Neuron (in vitro differentiated cells): ENCODE data around the gene ZNF324B.
A peak's percentile ranks its signal among the peaks of the same experiment; 100 is the strongest.
"Not testable (repeated sequence)": the region's sequence is repeated elsewhere in the genome, so short reads cannot be mapped to it uniquely, and the experiment has no call there.

Experiments
- H2AFZ ChIP-seq: one replicate; pipeline ENCODE4 v1.6.1; 2013; ENCODE audit warnings: low read depth, mild to moderate bottlenecking, inconsistent platforms, low read length, moderate library complexity
- H3K27me3 ChIP-seq: one replicate; pipeline ENCODE4 v1.6.1; 2013; ENCODE audit warnings: low read length; ENCODE audit not compliant: insufficient read depth
- H3K36me3 ChIP-seq: one replicate; pipeline ENCODE4 v1.6.1; 2013; ENCODE audit warnings: low read length; ENCODE audit not compliant: insufficient read depth
- H3K4me1 ChIP-seq: one replicate; pipeline ENCODE4 v1.6.1; 2013; ENCODE audit warnings: low read length; ENCODE audit not compliant: insufficient read depth
- H3K4me3 ChIP-seq: 2 replicates; pipeline ENCODE4 v1.5.1; 2013; ENCODE audit warnings: mild to moderate bottlenecking, low read length, moderate library complexity
- H3K9me3 ChIP-seq: one replicate; pipeline ENCODE4 v1.6.1; 2013; ENCODE audit warnings: low read length

Gene ZNF324B

DNA sequence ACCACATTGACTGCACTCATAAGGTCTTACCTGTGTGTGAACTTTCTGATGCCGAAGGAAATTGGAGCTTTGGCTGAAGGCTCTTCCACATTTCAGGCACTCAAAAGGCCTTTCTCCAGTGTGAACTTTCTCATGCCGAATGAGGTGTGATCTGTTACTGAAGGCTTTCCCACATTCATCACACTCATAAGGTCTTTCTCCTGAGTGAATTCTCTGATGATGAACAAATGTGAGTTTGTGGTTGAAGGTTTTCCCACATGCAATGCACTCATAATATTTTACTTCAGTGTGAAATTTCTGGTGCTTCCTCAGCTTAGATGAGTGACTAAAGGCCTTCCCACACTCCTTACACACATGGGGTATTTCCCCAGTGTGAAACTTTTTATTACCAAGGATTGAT, 17.2 kb upstream of the ZNF324B start:
- H3K27me3 ChIP-seq: no peaks in the 10 kb centered on the region
- H3K4me3 ChIP-seq: no peak overlapping the region
- no peak overlapping the region for H2AFZ ChIP-seq
- H3K9me3 ChIP-seq: peaks cover 76% of the 10 kb centered on the region
- H3K36me3 ChIP-seq: peaks cover 67% of the 10 kb centered on the region
- H3K4me1 ChIP-seq: peaks cover 5% of the 10 kb centered on the region

DNA sequence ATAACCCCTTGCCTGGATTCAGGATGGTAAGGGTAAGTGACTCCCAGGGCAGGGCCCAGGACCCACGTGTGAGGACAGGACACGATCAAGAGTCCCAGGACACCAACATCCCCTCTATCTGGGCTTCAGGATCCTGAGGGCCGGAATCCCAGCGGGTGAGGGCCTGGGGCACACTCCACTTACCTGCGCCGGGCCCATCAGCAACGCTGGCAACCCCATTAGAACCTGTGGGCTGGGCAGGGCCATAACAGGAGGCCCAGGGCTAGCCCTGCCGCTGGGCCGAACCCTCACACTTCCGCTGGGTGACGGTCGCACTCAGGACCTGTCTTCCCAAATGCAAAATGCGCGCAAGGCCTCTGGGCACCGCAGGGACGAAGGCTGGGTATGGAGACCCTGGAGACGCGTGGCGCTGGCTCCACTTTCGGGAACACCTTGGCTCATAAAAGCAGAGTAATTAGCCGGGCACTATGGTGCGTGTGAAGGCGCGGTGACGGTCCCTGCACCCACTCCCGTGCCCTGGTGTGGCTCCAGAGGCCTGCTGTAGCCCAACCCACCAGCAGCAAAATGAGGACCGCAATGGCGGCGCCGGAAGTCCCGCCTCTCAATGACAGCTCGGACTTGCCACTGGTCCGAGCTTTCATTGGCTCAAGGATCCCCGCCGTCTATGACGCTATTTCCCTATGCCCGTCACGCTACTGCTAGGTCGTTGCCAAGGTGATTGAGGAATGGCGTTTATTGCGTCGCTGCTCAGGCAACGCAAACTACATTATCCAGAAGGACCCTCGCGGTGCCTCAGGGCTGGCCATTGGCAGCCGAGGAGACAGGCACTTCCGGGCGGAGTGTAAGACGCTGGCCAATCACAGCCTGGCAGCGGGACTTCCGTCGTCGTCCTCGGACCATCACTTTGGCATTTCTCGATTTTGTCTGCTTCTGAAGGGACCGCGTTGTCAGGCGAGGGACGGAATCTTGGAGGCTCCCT, 11.6 kb upstream of the ZNF324B start, which contains the start of gene ZNF132:
TSS of gene ZNF132 (minus strand) at position 578 of the 979 bp plus-strand sequence. CDS start at position 246, 332 bp downstream.
- H3K27me3 ChIP-seq: no peaks in the 10 kb centered on the region
- peak within 1 kb of the TSS; percentile 27 for H2AFZ ChIP-seq
- H3K9me3 ChIP-seq: peaks cover 27% of the 10 kb centered on the region
- peaks cover 25% of the 10 kb centered on the region for H3K36me3 ChIP-seq
- peaks cover 10% of the 10 kb centered on the region for H3K4me1 ChIP-seq
- peak within 1 kb of the TSS; percentile 68 for H3K4me3 ChIP-seq

DNA sequence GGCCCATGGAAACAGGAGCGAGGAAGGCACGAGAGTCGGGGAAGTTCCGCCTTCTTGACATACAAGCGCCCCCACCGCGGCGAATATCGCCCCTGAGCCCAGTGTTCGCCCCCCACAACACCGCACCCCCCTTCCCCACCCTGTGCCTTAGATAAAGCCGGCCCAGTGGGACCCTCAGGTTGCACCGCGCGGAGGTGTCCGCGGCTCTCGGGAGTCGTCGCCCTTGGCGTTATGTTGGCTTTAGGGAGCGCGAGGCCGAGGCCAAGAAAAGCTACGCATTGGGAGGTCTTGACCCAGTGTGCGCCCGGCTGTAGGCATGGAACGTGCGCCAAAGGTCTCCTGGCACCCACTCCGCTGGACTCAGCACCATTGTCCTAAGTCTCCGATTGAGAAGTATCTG, 10.9 kb upstream of the ZNF324B start:
- H3K9me3 ChIP-seq: peaks cover 20% of the 10 kb centered on the region

DNA sequence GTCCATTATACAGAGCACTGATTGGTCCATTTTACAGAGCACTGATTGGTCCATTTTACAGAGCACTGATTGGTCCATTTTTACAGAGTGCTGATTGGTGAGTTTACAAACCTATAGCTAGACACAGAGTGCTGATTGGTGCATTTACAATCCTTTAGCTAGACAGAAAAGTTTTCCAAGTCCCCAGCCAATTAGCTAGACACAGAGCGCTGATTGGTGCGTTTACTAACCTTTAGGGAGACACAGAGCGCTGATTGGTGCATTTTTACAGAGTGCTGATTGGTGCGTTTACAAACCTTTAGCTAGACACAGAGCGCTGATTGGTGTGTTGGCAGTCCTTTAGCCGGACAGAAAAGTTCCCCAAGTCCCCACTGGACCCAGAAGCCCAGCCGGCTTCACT, 8.4 kb upstream of the ZNF324B start:
- H3K9me3 ChIP-seq, H3K27me3 ChIP-seq, H3K36me3 ChIP-seq, H2AFZ ChIP-seq, H3K4me3 ChIP-seq: not testable (repeated sequence)
- H3K4me1 ChIP-seq: peaks cover 10% of the 10 kb centered on the region

More for the DNA sequence above, 10.9 kb upstream of the ZNF324B start:
- Histone ChIP-seq H3K4me3 (peak overlapping the region; percentile 68), H3K36me3 (peaks cover 18% of the 10 kb centered on the region), H3K27me3 (no peaks in the 10 kb centered on the region), H2AFZ (peak overlapping the region; percentile 27), H3K4me1 (peaks cover 10% of the 10 kb centered on the region)

DNA sequence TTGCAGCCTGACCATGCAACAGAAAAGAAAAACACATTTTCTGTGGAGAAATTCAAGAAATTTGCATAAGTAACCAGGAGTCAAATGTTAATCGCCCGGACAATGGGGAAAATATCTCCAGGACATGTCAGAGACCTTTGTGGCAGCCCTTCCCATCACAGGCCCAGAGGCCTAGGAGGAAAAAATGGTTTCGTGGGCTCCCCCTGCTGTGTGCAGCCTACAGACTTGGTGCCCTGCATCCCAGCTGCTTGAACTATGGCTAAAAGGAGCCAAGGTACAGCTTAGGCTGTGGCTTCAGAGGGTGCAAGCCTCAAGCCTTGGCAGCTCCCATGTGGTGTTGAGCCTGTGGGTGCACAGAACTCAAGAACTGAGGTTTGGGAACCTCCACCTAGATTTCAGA, 2.6 kb upstream of the ZNF324B start:
- H3K27me3 ChIP-seq: not testable (repeated sequence)

DNA sequence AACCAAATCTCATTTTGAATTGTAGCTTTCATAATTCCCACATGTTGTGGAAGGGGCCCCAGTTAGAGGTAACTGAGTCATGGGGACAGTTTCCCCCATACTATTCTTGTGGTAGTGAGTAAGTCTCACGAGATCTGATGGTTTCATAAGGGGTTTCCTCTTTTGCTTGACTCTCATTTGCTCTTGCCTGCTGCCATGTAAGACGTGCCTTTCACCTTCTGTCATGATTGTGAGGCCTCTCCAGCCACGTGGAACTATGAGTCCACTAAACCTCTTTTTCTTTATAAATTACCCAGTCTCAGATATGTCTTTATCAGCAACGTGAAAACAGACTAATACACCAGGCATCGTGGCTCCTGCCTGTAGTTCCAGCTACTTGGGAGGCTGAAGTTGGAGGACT, 1.4 kb upstream of the ZNF324B start:
- H3K36me3 ChIP-seq, H2AFZ ChIP-seq, H3K27me3 ChIP-seq, H3K4me1 ChIP-seq, H3K4me3 ChIP-seq, H3K9me3 ChIP-seq: not testable (repeated sequence)

More for the DNA sequence above, 2.6 kb upstream of the ZNF324B start:
- H3K36me3 ChIP-seq, H2AFZ ChIP-seq, H3K9me3 ChIP-seq, H3K4me3 ChIP-seq, H3K4me1 ChIP-seq: not testable (repeated sequence)

DNA sequence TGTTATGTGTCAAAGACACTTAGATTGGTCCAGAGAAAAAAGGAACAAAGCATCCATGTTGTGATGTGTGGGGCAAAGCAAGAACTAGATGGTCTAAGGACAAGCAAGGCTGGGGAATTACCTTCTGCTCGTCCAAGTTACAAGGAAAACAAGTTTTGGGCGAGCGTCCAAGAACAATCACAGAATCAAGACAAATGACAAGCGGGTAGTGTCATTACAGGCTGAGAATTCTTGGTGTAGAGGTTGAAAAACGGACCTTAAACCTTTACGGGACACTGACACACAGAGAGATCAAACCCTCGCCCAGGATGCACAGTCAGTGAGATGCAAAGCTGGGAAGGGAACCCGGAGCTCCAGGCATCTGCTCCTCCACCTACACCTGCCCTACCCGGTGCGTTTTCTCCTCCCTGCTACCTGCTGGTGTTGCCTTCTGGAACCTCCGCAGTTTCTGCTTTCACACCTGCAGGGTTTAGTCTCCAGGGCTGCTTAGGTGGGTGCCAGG, 515 bp upstream of the ZNF324B start:
- Histone ChIP-seq H3K9me3 (peaks cover 8% of the 10 kb centered on the region), H3K4me1 (peaks cover 9% of the 10 kb centered on the region), H3K27me3 (peaks cover 4% of the 10 kb centered on the region), H2AFZ (peak overlapping the region; percentile 86), H3K36me3 (peaks cover 2% of the 10 kb centered on the region), H3K4me3 (peak overlapping the region; percentile 81)

DNA sequence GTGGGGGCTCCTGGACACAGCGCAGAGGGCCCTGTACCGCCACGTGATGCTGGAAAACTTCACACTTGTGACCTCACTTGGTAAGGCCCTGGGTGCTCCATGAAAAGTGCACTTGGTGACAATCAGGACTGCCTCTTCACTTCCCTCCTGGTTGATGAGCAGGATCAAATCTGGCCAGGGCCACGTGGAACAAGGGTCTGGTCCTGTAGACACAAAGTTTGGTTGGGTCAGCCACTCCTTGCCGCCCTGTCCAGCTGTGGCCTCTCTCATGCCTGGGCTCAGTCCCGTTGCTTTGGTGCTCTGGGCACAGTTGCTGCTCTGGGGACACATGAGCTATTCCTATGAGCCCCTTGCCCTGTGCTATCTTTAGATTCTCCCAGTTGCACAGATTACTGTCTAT, 2.3 kb downstream of the ZNF324B start:
- Histone ChIP-seq H3K36me3 (peaks cover 6% of the 10 kb centered on the region), H3K27me3 (no peaks in the 10 kb centered on the region), H3K4me3 (no peak overlapping the region), H3K9me3 (peaks cover 7% of the 10 kb centered on the region), H3K4me1 (peaks cover 9% of the 10 kb centered on the region), H2AFZ (no peak overlapping the region)

DNA sequence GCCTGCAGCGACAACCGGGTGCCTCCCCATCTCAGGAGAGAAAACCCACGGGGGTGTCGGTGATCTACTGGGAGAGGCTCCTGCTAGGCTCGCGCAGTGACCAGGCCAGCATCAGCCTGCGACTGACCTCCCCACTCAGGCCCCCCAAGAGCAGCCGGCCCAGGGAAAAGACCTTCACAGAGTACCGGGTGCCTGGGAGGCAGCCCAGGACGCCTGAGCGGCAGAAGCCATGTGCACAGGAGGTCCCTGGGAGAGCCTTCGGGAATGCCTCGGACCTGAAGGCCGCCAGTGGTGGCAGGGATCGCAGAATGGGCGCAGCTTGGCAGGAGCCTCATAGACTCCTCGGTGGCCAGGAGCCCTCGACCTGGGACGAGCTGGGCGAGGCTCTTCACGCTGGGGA, 3.9 kb downstream of the ZNF324B start:
- no peaks in the 10 kb centered on the region for H3K27me3 ChIP-seq
- peaks cover 6% of the 10 kb centered on the region for H3K36me3 ChIP-seq
- no peaks in the 10 kb centered on the region for H3K9me3 ChIP-seq
- no peak overlapping the region for H2AFZ ChIP-seq
- no peak overlapping the region for H3K4me3 ChIP-seq
- H3K4me1 ChIP-seq: peaks cover 9% of the 10 kb centered on the region

DNA sequence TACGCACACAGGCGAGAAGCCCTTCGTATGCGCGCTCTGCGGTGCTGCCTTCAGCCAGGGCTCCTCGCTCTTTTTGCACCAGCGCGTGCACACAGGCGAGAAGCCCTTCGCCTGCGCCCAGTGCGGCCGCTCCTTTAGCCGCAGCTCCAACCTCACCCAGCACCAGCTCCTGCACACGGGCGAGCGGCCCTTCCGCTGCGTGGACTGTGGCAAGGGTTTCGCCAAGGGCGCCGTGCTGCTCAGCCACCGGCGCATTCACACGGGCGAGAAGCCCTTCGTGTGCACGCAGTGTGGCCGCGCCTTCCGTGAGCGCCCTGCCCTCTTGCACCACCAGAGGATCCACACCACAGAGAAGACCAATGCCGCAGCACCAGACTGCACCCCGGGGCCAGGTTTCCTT, 4.7 kb downstream of the ZNF324B start:
- H3K4me1 ChIP-seq: peaks cover 3% of the 10 kb centered on the region
- H3K9me3 ChIP-seq: no peaks in the 10 kb centered on the region
- H3K4me3 ChIP-seq: no peak overlapping the region
- H2AFZ ChIP-seq: no peak overlapping the region
- H3K27me3 ChIP-seq: no peaks in the 10 kb centered on the region
- H3K36me3 ChIP-seq: peaks cover 6% of the 10 kb centered on the region

DNA sequence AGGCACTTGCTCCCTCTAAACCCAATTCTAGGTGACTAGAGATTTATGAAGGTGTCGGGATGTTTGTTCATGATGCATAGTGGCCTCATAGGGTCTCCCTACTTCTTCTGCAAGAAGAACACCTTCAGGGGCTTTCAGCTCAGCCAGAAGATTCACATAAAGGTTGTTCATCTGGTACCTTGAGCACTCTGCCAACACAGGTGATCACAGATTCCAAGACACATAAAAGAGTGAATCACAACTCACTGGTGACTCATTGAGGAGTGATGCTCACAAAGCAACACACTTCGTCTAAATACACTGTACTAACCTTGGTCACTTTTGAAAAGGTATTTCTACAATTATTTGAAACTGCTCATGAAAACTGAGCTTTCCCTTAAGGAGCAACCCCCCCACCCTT, 8.6 kb downstream of the ZNF324B start:
- no peak overlapping the region for H3K4me3 ChIP-seq
- no peaks in the 10 kb centered on the region for H3K4me1 ChIP-seq
- H2AFZ ChIP-seq: no peak overlapping the region

DNA sequence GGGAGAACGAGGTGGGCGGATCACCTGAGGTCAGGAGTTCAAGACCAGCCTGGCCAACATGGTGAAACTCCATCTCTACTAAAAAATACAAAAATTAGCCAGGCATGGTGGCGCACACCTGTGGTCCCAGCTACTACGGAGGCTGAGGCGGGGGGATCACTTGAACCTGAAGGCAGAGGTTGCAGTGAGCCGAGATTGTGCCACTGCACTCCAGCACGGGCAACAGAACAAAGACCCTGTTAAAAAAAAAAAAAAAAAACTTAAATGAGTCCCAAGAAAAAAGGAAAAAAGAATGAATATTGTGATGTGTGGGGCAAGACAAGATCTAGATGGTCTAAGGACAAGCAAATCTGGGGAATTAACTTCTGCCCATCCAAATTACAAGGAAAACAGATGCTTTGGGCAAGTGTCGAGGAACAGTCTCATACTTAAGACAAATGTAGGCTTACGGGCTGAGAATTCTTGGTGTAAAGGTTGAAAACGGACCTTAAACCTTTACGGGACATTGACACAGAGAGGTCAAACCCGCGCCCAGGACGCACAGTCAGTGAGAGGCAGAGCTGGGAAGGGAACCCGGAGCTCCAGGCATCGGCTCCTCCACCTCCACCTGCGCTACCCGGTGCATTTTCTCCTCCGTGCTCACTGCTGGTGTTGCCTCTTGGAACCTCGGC, 14.8 kb downstream of the ZNF324B start:
- H3K36me3 ChIP-seq: peaks cover 13% of the 10 kb centered on the region
- H3K27me3 ChIP-seq: no peaks in the 10 kb centered on the region
- peak overlapping the region; percentile 79 for H2AFZ ChIP-seq
- peaks cover 11% of the 10 kb centered on the region for H3K4me1 ChIP-seq
- H3K9me3 ChIP-seq: no peaks in the 10 kb centered on the region
- peak overlapping the region; percentile 77 for H3K4me3 ChIP-seq

More for the DNA sequence above, 8.6 kb downstream of the ZNF324B start:
- H3K27me3 ChIP-seq: no peaks in the 10 kb centered on the region
- peaks cover 4% of the 10 kb centered on the region for H3K36me3 ChIP-seq
- no peaks in the 10 kb centered on the region for H3K9me3 ChIP-seq
